HepG2 (cell line): ENCODE data around the gene PBX1. TPM values are rescaled to one million over a fixed set of nuclear protein-coding genes. Genes with fewer than 3 reads are reported as not detected.

ENCODE experiments used
- ATAC-seq: fragments of 200-7000 bp; cut with Tn5 transposase; 3 replicates; pipeline ENCODE4 v1.9.1; 2020; ENCODE audit warnings: mild to moderate bottlenecking, moderate library complexity
- BruUV-seq: library from RNA; stranded (reverse); fragments of 400-500 nt; replicated peaks from 2 replicates; lab custom pipeline; 2021; lab: Mats Ljungman, UMichigan
- CTCF ChIA-PET: fragments of 300-600 bp; formaldehyde crosslinking; extraction: SDS; loops from one replicate; lab custom pipeline; 2021; ENCODE audit warnings: low total read pairs, inconsistent platforms, low intra/inter-chr PET ratio; lab: Yijun Ruan, JAX
- POLR2A ChIA-PET: fragments of 350-600 bp; sonication (Branson Sonifier 250); formaldehyde crosslinking; loops from one replicate; lab custom pipeline; 2020; ENCODE audit warnings: antibody characterized with exemption, inconsistent platforms; lab: Yijun Ruan, JAX
- DNase-seq: peaks from one replicate; pipeline ENCODE4 v3.0.0-alpha.2; 2015; ENCODE audit warnings: low spot score
- FAIRE-seq: peaks from 3 replicates; lab custom pipeline; 2011; peaks lifted over from hg19 to GRCh38; lab: Jason Lieb, UNC
- H2AFZ ChIP-seq: one replicate; pipeline ENCODE4 v1.6.1; 2011; ENCODE audit warnings: low read length, inconsistent platforms
- H3K27ac ChIP-seq: fragments of 300-600 bp; 3 replicates; pipeline ENCODE4 v1.8.0; 2011; ENCODE audit warnings: mixed run types, mild to moderate bottlenecking, mixed read lengths, low read length, inconsistent platforms; ENCODE audit not compliant: insufficient read depth; ENCODE audit errors: extremely low read length
- H3K27me3 ChIP-seq, 2 experiments: fragments of 200-600 bp in 1 of 2; 2 replicates in 1 of 2; 3 replicates in 1 of 2; pipeline versions ENCODE4 v1.6.0 to v1.8.0; 2011; ENCODE audit warnings: low read length in 2 of 2, mild to moderate bottlenecking in 2 of 2, moderate library complexity in 2 of 2, inconsistent platforms in 1 of 2; ENCODE audit not compliant: insufficient read depth in 2 of 2, control insufficient read depth in 1 of 2
- H3K36me3 ChIP-seq, 2 experiments: fragments of 200-600 bp in 1 of 2; replicated peaks in 1 of 2; 2 replicates in 1 of 2; 3 replicates in 1 of 2; pipeline versions ENCODE4 v1.5.1 to v1.8.0; 2011; ENCODE audit warnings: low read length in 2 of 2, inconsistent platforms in 1 of 2; ENCODE audit not compliant: insufficient read depth in 2 of 2, control insufficient read depth in 1 of 2
- H3K4me1 ChIP-seq: 2 replicates; pipeline ENCODE4 v1.5.1; 2012; ENCODE audit warnings: low read length, inconsistent platforms; ENCODE audit not compliant: insufficient read depth
- H3K4me2 ChIP-seq: 2 replicates; pipeline ENCODE4 v1.6.0; 2011; ENCODE audit warnings: low read depth, low read length, inconsistent platforms
- H3K4me3 ChIP-seq, 3 experiments: fragments of 200-600 bp in 1 of 3; sonication (generic), shearing (Covaris generic) in 1 of 3; replicated peaks in 1 of 3; 2 replicates each; pipeline ENCODE4 v1.5.1; 2011 to 2016; ENCODE audit warnings: low read length in 3 of 3, inconsistent platforms in 2 of 3, low read depth in 2 of 3, mild to moderate bottlenecking in 2 of 3, control low read depth in 1 of 3, mixed read lengths in 1 of 3; ENCODE audit not compliant: insufficient read depth in 1 of 3
- H3K79me2 ChIP-seq: one replicate; pipeline ENCODE4 v1.6.1; 2011; ENCODE audit warnings: low read length, inconsistent platforms; ENCODE audit not compliant: insufficient read depth
- H3K9ac ChIP-seq: 2 replicates; pipeline ENCODE4 v1.6.0; 2011; ENCODE audit warnings: mild to moderate bottlenecking, low read depth, low read length, inconsistent platforms; ENCODE audit not compliant: insufficient read depth
- H3K9me3 ChIP-seq: 2 replicates; pipeline ENCODE4 v1.5.1; 2012; ENCODE audit warnings: mild to moderate bottlenecking, low read length
- H4K20me1 ChIP-seq: 2 replicates; pipeline ENCODE4 v1.6.0; 2011; ENCODE audit warnings: inconsistent platforms, mild to moderate bottlenecking, low read length, moderate library complexity; ENCODE audit not compliant: insufficient read depth
- CREB1 ChIP-seq, 2 experiments: fragments of 450-650 bp in 1 of 2; IDR thresholded peaks; 2 replicates each; pipeline ENCODE4 v1.6.1; 2016 to 2017; ENCODE audit warnings: control low read depth in 1 of 2, mild to moderate bottlenecking in 1 of 2, missing compliant biosample characterization in 1 of 2, missing genetic modification characterization in 1 of 2
- DNMT1 ChIP-seq: sonication (generic); formaldehyde crosslinking; IDR thresholded peaks from 2 replicates; pipeline ENCODE4 v1.5.1; 2020; ENCODE audit warnings: mild to moderate bottlenecking, missing genetic modification reagents
- EZH2 ChIP-seq: conservative IDR thresholded peaks from 2 replicates; pipeline ENCODE4 v1.6.1; 2012; ENCODE audit warnings: mild to moderate bottlenecking, low read depth, low read length, moderate library complexity
- HIVEP1 ChIP-seq: sonication (generic); formaldehyde crosslinking; IDR thresholded peaks from 2 replicates; pipeline ENCODE4 v1.4.0; 2020; ENCODE audit warnings: mild to moderate bottlenecking, missing genetic modification reagents
- HNF4A ChIP-seq: sonication (generic); formaldehyde crosslinking; IDR thresholded peaks from 2 replicates; pipeline ENCODE4 v1.4.0; 2020; ENCODE audit warnings: missing genetic modification reagents
- KMT2B ChIP-seq: IDR thresholded peaks from 2 replicates; pipeline ENCODE4 v1.6.1; 2016; ENCODE audit warnings: missing genetic modification reagents, missing compliant biosample characterization
- NFATC3 ChIP-seq: sonication (generic); formaldehyde crosslinking; IDR thresholded peaks from 2 replicates; pipeline ENCODE4 v1.5.1; 2020; ENCODE audit warnings: mild to moderate bottlenecking, missing genetic modification reagents
- PHF8 ChIP-seq: sonication (generic); formaldehyde crosslinking; IDR thresholded peaks from 2 replicates; pipeline ENCODE4 v1.5.0; 2020; ENCODE audit warnings: missing genetic modification reagents
- REL ChIP-seq: sonication (generic); formaldehyde crosslinking; conservative IDR thresholded peaks from 2 replicates; pipeline ENCODE4 v1.8.0; 2022; ENCODE audit warnings: mild to moderate bottlenecking, missing genetic modification reagents, moderate library complexity
- TRIM24 ChIP-seq: sonication (generic); formaldehyde crosslinking; IDR thresholded peaks from 2 replicates; pipeline ENCODE4 v1.8.0; 2022; ENCODE audit warnings: mild to moderate bottlenecking, missing genetic modification reagents
- ZNF451 ChIP-seq: sonication (generic); formaldehyde crosslinking; IDR thresholded peaks from 2 replicates; pipeline ENCODE4 v1.5.0; 2020; ENCODE audit warnings: mild to moderate bottlenecking, missing genetic modification reagents
- ZNF549 ChIP-seq: sonication (generic); formaldehyde crosslinking; IDR thresholded peaks from 2 replicates; pipeline ENCODE4 v1.5.0; 2020; ENCODE audit warnings: missing genetic modification reagents
- ZNF674 ChIP-seq: sonication (generic); formaldehyde crosslinking; IDR thresholded peaks from 2 replicates; pipeline ENCODE4 v1.5.0; 2020; ENCODE audit warnings: low read depth, mild to moderate bottlenecking, missing genetic modification reagents
- ZNF709 ChIP-seq: sonication (generic); formaldehyde crosslinking; IDR thresholded peaks from 2 replicates; pipeline ENCODE4 v1.5.0; 2020; ENCODE audit warnings: mild to moderate bottlenecking, missing genetic modification reagents
- WGBS: methylation state at CpG from one replicate; pipeline ENCODE4 v1.1.6; 2017; ENCODE audit warnings: low lambda C conversion rate; 5-methylcytosine and 5-hydroxymethylcytosine counted together
- in situ Hi-C: cut with HindIII; loops from 2 replicates; pipeline ENCODE4 v1.10.0; 2017; ENCODE audit warnings: low pct_unique_long_range_greater_than_20kb; ENCODE audit not compliant: extremely low pct_ligation_motif_present
- intact Hi-C: fragments of 100-400 bp; cut with micrococcal nuclease; formaldehyde crosslinking; loops from one replicate; pipeline ENCODE4 v1.10.0; 2022; ENCODE audit not compliant: unreplicated experiment
- polyA plus RNA-seq, 8 experiments: library from polyadenylated mRNA; depleted of rRNA in 3 of 8; stranded (reverse) in 7 of 8; unstranded in 1 of 8; fragments of >200 nt; fragmentation: Illumina TruSeq in 4 of 8; extraction: Trizol in 4 of 8; gene quantifications; 2 replicates each; pipeline versions ENCODE4 v1.2.1 to v1.2.3, GENCODE V29; 2011 to 2016; ENCODE audit warnings: low read depth in 4 of 8, missing spikeins in 1 of 8, mixed read lengths in 1 of 8; ENCODE audit not compliant: insufficient read depth in 1 of 8
- total RNA-seq, 5 experiments: library from RNA; depleted of rRNA; stranded (reverse); fragments of >200 nt; fragmentation: Illumina TruSeq; extraction: Trizol; gene quantifications; 2 replicates each; pipeline ENCODE4 v1.2.3, GENCODE V29; 2016; ENCODE audit warnings: low read depth in 1 of 5
- TF ChIP-seq, protein P1 (sequence below): sonication (generic); formaldehyde crosslinking; IDR thresholded peaks from 2 replicates; pipeline ENCODE4 v1.8.0; 2022; ENCODE audit warnings: mild to moderate bottlenecking, missing genetic modification reagents, moderate library complexity
- TF ChIP-seq, protein P2 (sequence below): sonication (generic); formaldehyde crosslinking; IDR thresholded peaks from 2 replicates; pipeline ENCODE4 v1.4.0; 2020; ENCODE audit warnings: missing genetic modification reagents
- TF ChIP-seq, protein P3 (sequence below): sonication (generic); formaldehyde crosslinking; IDR thresholded peaks from 2 replicates; pipeline ENCODE4 v1.4.0; 2020; ENCODE audit warnings: mild to moderate bottlenecking, low read depth, missing genetic modification reagents
- TF ChIP-seq, protein P4 (sequence below): sonication (generic); formaldehyde crosslinking; IDR thresholded peaks from 2 replicates; pipeline ENCODE4 v1.8.0; 2022; ENCODE audit warnings: mild to moderate bottlenecking, missing genetic modification reagents, borderline replicate concordance

Gene PBX1
- total and polyA plus RNA-seq, 2 of the 13 experiments (the other 11 are each of a cell fraction or from before 2014, with no cell fraction given): 0.24 TPM; not detected in 1

DNA sequence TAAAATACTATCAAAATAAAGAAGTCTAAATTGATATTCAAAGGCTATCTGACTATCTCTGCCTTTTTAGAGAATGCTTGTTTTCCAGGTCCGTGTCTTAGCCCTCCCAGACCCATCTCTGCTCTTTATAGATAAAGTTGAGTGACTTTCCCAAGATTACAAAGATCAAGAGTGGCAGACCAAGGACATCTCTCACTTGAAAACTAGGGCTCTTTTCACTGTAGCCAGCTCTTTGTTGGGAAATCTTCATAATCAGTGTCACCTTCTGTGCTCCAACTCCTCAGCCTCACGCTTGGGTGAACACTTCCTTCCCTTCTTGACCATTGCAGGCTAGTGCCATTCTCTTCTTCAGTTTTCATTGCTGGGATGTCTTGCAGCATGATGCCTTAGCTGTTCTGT lies 211.1 kb downstream of the PBX1 start:
- TF ChIP-seq CREB1 (IDR thresholded peaks at IDR 0.05): no peak
- no peak for TF ChIP-seq CREB1 (CRISPR knock-in tag; IDR thresholded peaks at IDR 0.05)
- TF ChIP-seq, protein P1, sequence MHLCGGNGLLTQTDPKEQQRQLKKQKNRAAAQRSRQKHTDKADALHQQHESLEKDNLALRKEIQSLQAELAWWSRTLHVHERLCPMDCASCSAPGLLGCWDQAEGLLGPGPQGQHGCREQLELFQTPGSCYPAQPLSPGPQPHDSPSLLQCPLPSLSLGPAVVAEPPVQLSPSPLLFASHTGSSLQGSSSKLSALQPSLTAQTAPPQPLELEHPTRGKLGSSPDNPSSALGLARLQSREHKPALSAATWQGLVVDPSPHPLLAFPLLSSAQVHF (CRISPR knock-in tag): no peak
- TF ChIP-seq, protein P2, sequence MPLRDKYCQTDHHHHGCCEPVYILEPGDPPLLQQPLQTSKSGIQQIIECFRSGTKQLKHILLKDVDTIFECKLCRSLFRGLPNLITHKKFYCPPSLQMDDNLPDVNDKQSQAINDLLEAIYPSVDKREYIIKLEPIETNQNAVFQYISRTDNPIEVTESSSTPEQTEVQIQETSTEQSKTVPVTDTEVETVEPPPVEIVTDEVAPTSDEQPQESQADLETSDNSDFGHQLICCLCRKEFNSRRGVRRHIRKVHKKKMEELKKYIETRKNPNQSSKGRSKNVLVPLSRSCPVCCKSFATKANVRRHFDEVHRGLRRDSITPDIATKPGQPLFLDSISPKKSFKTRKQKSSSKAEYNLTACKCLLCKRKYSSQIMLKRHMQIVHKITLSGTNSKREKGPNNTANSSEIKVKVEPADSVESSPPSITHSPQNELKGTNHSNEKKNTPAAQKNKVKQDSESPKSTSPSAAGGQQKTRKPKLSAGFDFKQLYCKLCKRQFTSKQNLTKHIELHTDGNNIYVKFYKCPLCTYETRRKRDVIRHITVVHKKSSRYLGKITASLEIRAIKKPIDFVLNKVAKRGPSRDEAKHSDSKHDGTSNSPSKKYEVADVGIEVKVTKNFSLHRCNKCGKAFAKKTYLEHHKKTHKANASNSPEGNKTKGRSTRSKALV: no peak
- TF ChIP-seq, protein P3, sequence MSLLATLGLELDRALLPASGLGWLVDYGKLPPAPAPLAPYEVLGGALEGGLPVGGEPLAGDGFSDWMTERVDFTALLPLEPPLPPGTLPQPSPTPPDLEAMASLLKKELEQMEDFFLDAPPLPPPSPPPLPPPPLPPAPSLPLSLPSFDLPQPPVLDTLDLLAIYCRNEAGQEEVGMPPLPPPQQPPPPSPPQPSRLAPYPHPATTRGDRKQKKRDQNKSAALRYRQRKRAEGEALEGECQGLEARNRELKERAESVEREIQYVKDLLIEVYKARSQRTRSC (CRISPR knock-in tag): no peak
- no peak for TF ChIP-seq EZH2
- TF ChIP-seq PHF8 (CRISPR knock-in tag): no peak
- TF ChIP-seq ZNF674 (CRISPR knock-in tag): no peak
- TF ChIP-seq ZNF451 (CRISPR knock-in tag): no peak
- TF ChIP-seq DNMT1 (CRISPR knock-in tag): no peak
- no peak for TF ChIP-seq HIVEP1 (CRISPR knock-in tag)
- TF ChIP-seq HNF4A (CRISPR knock-in tag): no peak
- TF ChIP-seq NFATC3: no peak
- no peak for TF ChIP-seq ZNF549 (CRISPR knock-in tag)
- no peak for TF ChIP-seq TRIM24 (CRISPR knock-in tag)
- no peak for TF ChIP-seq REL (CRISPR knock-in tag)
- TF ChIP-seq, protein P4, sequence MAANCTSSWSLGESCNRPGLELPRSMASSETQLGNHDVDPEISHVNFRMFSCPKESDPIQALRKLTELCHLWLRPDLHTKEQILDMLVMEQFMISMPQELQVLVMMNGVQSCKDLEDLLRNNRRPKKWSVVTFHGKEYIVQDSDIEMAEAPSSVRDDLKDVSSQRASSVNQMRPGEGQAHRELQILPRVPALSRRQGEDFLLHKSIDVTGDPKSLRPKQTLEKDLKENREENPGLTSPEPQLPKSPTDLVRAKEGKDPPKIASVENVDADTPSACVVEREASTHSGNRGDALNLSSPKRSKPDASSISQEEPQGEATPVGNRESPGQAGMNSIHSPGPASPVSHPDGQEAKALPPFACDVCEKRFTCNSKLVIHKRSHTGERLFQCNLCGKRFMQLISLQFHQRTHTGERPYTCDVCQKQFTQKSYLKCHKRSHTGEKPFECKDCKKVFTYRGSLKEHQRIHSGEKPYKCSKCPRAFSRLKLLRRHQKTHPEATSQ (CRISPR knock-in tag): no peak
- no peak for TF ChIP-seq ZNF709
- no peak for TF ChIP-seq KMT2B
- ATAC-seq: no peak
- DNase-seq: no peak
- Histone ChIP-seq H3K79me2 (no peaks in the 10 kb centered on the region), H3K4me3 (no peak overlapping the region), H3K9ac (no peak overlapping the region), H3K27ac (no peak overlapping the region), H3K4me2 (no peak overlapping the region), H2AFZ (no peak overlapping the region), H3K36me3 (no peaks in the 10 kb centered on the region), H3K9me3 (no peaks in the 10 kb centered on the region), H3K27me3 (no peaks in the 10 kb centered on the region), H4K20me1 (no peaks in the 10 kb centered on the region), H3K4me1 (peaks cover 11% of the 10 kb centered on the region)
- 15% methylated on average over 2 of the region's 2 CpGs for WGBS
- no TSS peak for BruUV-seq
- intact Hi-C loops: no loop called here
- ChIA-PET POLR2A (no interaction called here), CTCF (no interaction called here)
- no peak for FAIRE-seq
- in situ Hi-C loops: no loop called here
